Lower leg skin (tissue), 3 donors: ENCODE measurements around the gene DIS3L2.

Experiments
- CTCF ChIP-seq, 3 donors: fragments of 450-650 bp; IDR thresholded peaks; one replicate each; pipeline ENCODE4 v1.5.1; 2016; ENCODE audit warnings: antibody characterized with exemption in 3 of 3, mild to moderate bottlenecking in 3 of 3, moderate library complexity in 2 of 3
- POLR2A ChIP-seq, 2 donors: fragments of 450-650 bp; IDR thresholded peaks; one replicate each; pipeline ENCODE4 v1.6.1; 2016 to 2017; ENCODE audit warnings: antibody characterized with exemption in 2 of 2, mild to moderate bottlenecking in 1 of 2, moderate library complexity in 1 of 2

DNA sequence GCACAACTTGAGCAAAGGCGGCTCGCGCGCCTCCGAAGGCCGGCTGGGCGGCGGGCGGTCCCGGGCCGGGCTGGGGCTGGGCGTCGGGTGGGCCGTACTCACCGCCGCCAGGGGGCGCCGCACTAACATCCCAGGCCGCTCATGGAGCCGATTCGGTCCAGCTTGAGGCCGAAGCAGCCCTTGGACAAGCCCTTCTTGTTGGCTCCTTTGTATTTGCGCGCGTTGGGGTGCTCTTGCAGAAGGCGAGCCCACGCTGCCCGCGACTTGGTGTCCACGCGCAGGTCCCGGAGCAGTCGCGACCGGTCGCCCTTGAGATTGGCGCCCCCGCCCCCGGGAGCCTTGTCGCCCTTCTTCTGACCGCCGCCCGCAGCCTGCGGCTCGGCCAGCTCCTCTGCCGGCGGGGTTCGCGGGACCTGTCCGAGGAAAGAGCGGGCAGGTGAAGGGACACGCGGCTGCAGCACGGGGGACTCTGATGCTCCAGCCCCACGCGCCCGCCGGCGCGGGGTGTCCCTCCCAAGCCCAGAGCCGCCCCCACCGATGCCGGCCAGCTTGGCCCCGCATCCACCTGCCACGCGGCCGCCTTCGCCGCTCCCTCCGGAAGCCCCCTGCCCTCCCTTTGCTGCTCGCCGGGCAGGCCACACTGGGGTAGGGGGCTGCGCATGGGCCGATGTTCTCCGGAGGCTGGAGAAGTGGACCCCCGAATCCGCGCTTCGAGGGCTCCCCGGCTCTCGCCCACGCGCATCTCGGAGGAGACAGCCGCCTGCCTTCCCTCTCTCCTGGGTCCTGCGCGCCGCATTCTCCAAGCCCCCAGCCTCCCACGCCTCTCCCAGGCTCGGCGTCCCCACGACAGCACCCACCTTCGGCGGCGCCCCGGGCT lies 36.0 kb upstream of the DIS3L2 start:
- TF ChIP-seq POLR2A (IDR thresholded peaks at IDR 0.05) = no peak
- no peak for TF ChIP-seq CTCF (IDR thresholded peaks at IDR 0.05)
